A673 (cell line): ENCODE results near the gene SERINC2.

Source experiments
- EZH2 ChIP-seq: fragments of 200-600 bp; sonication (generic); IDR thresholded peaks from 2 replicates; pipeline ENCODE4 v1.6.1; 2017; ENCODE audit warnings: borderline replicate concordance, low read depth, mild to moderate bottlenecking, mixed read lengths, antibody characterized with exemption, low read length; ENCODE audit not compliant: poor library complexity, severe bottlenecking
- TF ChIP-seq, protein P1 (sequence below): fragments of 300-800, 200-600 bp; sonication (generic); conservative IDR thresholded peaks from 2 replicates; pipeline ENCODE4 v1.5.1; 2017; ENCODE audit warnings: low read depth, mild to moderate bottlenecking, antibody characterized with exemption, low read length, moderate library complexity, mixed read lengths

DNA sequence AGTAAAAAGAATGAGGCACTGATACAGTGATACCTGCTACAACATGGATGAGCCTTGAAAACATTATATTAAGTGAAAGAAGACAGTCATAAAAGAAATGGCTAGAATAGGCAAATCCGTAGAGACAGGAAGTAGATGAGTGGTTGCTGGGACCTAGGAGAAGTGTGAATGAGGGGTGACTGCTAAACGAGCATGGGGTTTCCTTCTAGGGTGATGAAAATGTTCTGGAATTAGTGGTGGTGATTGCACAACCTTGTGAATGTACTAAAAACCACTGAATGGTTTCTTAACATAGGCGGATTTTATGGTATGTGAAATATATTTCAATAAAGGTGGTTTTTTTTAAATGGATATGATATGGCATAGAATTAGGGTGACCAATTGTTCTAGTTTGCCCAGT lies 12.6 kb upstream of the SERINC2 start:
- TF ChIP-seq, protein P1, sequence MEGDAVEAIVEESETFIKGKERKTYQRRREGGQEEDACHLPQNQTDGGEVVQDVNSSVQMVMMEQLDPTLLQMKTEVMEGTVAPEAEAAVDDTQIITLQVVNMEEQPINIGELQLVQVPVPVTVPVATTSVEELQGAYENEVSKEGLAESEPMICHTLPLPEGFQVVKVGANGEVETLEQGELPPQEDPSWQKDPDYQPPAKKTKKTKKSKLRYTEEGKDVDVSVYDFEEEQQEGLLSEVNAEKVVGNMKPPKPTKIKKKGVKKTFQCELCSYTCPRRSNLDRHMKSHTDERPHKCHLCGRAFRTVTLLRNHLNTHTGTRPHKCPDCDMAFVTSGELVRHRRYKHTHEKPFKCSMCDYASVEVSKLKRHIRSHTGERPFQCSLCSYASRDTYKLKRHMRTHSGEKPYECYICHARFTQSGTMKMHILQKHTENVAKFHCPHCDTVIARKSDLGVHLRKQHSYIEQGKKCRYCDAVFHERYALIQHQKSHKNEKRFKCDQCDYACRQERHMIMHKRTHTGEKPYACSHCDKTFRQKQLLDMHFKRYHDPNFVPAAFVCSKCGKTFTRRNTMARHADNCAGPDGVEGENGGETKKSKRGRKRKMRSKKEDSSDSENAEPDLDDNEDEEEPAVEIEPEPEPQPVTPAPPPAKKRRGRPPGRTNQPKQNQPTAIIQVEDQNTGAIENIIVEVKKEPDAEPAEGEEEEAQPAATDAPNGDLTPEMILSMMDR, result no peak
- no peak for TF ChIP-seq EZH2
